ENCODE measurements around the gene KIF5C. TPM values are rescaled to one million over a fixed set of nuclear protein-coding genes. Genes with fewer than 3 reads are reported as not detected.

The KIF5C gene
- total RNA-seq, 1 donor from 2014 or later, result 63.3 TPM

GRCh38 chr2:148896136-148896535, 21.1 kb downstream of the KIF5C start:
- peaks cover 4% of the 10 kb centered on the region for H3K9me3 Mint-ChIP-seq
- peaks cover 17% of the 10 kb centered on the region for H3K36me3 Mint-ChIP-seq (ENCODE audit: low read depth)
- H3K4me1 Mint-ChIP-seq, result peaks cover 24% of the 10 kb centered on the region
- no peak overlapping the region for H3K4me3 Mint-ChIP-seq
- TF ChIP-seq CTCF (conservative IDR thresholded peaks at IDR 0.05), result no peak
- H3K27ac Mint-ChIP-seq (ENCODE audit: unreplicated experiment), result no peak overlapping the region
- H3K27me3 Mint-ChIP-seq (ENCODE audit: low read depth), result no peaks in the 10 kb centered on the region
- DNase-seq (ENCODE audit: low read depth, low spot score), result no peak

- no peak for TF ChIP-seq CTCF (conservative IDR thresholded peaks at IDR 0.05)
- H3K4me1 Mint-ChIP-seq, result peaks cover 47% of the 10 kb centered on the region
- no peaks in the 10 kb centered on the region for H3K27me3 Mint-ChIP-seq (ENCODE audit: low read depth)
- no peak overlapping the region for H3K4me3 Mint-ChIP-seq
- H3K9me3 Mint-ChIP-seq, result no peaks in the 10 kb centered on the region
- DNase-seq (ENCODE audit: low read depth, low spot score), result no peak
- H3K27ac Mint-ChIP-seq (ENCODE audit: unreplicated experiment), result no peak overlapping the region
- peaks cover 2% of the 10 kb centered on the region for H3K36me3 Mint-ChIP-seq (ENCODE audit: low read depth)
Measured at GRCh38 chr2:148899638-148900318, 24.8 kb downstream of the KIF5C start.

- Mint-ChIP-seq H3K9me3 (no peaks in the 10 kb centered on the region), H3K27me3 (ENCODE audit: low read depth) (no peaks in the 10 kb centered on the region), H3K36me3 (ENCODE audit: low read depth) (peaks cover 4% of the 10 kb centered on the region), H3K4me3 (no peak overlapping the region), H3K4me1 (peaks cover 47% of the 10 kb centered on the region), H3K27ac (ENCODE audit: unreplicated experiment) (peak overlapping the region; percentile 50)
- DNase-seq (ENCODE audit: low read depth, low spot score), result no peak
- no peak for TF ChIP-seq CTCF (conservative IDR thresholded peaks at IDR 0.05)
Measured at GRCh38 chr2:148900350-148900837, 25.4 kb downstream of the KIF5C start.

- TF ChIP-seq CTCF (conservative IDR thresholded peaks at IDR 0.05), result no peak
- H3K27me3 Mint-ChIP-seq (ENCODE audit: low read depth), result no peaks in the 10 kb centered on the region
- H3K4me1 Mint-ChIP-seq, result peaks cover 45% of the 10 kb centered on the region
- no peak for DNase-seq (ENCODE audit: low read depth, low spot score)
- H3K9me3 Mint-ChIP-seq, result no peaks in the 10 kb centered on the region
- H3K27ac Mint-ChIP-seq (ENCODE audit: unreplicated experiment), result no peak overlapping the region
- peaks cover 6% of the 10 kb centered on the region for H3K36me3 Mint-ChIP-seq (ENCODE audit: low read depth)
- H3K4me3 Mint-ChIP-seq, result no peak overlapping the region
Measured at GRCh38 chr2:148901142-148901541, 26.1 kb downstream of the KIF5C start.

GRCh38 chr2:148902798-148903197, 27.8 kb downstream of the KIF5C start:
- Mint-ChIP-seq H3K9me3 (no peaks in the 10 kb centered on the region), H3K36me3 (ENCODE audit: low read depth) (peaks cover 6% of the 10 kb centered on the region), H3K27ac (ENCODE audit: unreplicated experiment) (peak overlapping the region; percentile 53), H3K4me1 (peaks cover 39% of the 10 kb centered on the region), H3K27me3 (ENCODE audit: low read depth) (no peaks in the 10 kb centered on the region), H3K4me3 (no peak overlapping the region)
- no peak for TF ChIP-seq CTCF (conservative IDR thresholded peaks at IDR 0.05)
- DNase-seq (ENCODE audit: low read depth, low spot score), result no peak

Measured in neural crest cell (in vitro differentiated cells).